ENCODE measurements around the gene RBBP6. TPM values are rescaled to one million over a fixed set of nuclear protein-coding genes. Genes with fewer than 3 reads are reported as not detected.
A peak's percentile ranks its signal among the peaks of the same experiment; 100 is the strongest.

The RBBP6 gene
- total and polyA plus RNA-seq, 9 of the 15 experiments (the other 6 are each of a cell fraction or from before 2014, with no cell fraction given), result 19.2 to 76.6 (median 42.7) TPM

- no peak for TF ChIP-seq ELK1 (CRISPR knock-in tag; IDR thresholded peaks at IDR 0.05)
- no peak for TF ChIP-seq RBBP5 (IDR thresholded peaks at IDR 0.05; ENCODE audit: borderline replicate concordance, insufficient read depth, low read length, poor library complexity, severe bottlenecking)
- TF ChIP-seq MBD1 (CRISPR knock-in tag; IDR thresholded peaks at IDR 0.05), result no peak
- no peak for TF ChIP-seq ZNF282 (CRISPR knock-in tag; IDR thresholded peaks at IDR 0.05)
- no peak for TF ChIP-seq TRIM25 (IDR thresholded peaks at IDR 0.05; ENCODE audit: borderline replicate concordance)
- TF ChIP-seq ZNF518B (CRISPR knock-in tag; IDR thresholded peaks at IDR 0.05), result no peak
- no peak for TF ChIP-seq ZC3H4 (CRISPR knock-in tag; IDR thresholded peaks at IDR 0.05; ENCODE audit: borderline replicate concordance)
- 0 out of 2 replicates have a peak, but pooled peaks have one; percentile 41 for TF ChIP-seq ZBTB2 (IDR thresholded peaks at IDR 0.05)
- TF ChIP-seq GATAD2B (IDR thresholded peaks at IDR 0.05; ENCODE audit: borderline replicate concordance), result peak; percentile 53; the same call in 1 of the 2 replicates
- no peak for TF ChIP-seq KDM5B (IDR thresholded peaks at IDR 0.05; ENCODE audit: insufficient replicate concordance, low read depth, low read length)
- no peak for TF ChIP-seq ZNF395 (CRISPR knock-in tag; IDR thresholded peaks at IDR 0.05)
- TF ChIP-seq HSF4 (CRISPR knock-in tag; IDR thresholded peaks at IDR 0.05; ENCODE audit: borderline replicate concordance), result no peak
- no peak for TF ChIP-seq RNF219 (CRISPR knock-in tag; IDR thresholded peaks at IDR 0.05)
Measured at GRCh38 chr16:24518498-24518897, 20.9 kb upstream of the RBBP6 start (continued).
